ENCODE results near the gene BTRC. TPM values are rescaled to one million over a fixed set of nuclear protein-coding genes. Genes with fewer than 3 reads are reported as not detected.

Gene BTRC
- total RNA-seq, 1 experiment from 2014 or later = 29.1 TPM

DNA sequence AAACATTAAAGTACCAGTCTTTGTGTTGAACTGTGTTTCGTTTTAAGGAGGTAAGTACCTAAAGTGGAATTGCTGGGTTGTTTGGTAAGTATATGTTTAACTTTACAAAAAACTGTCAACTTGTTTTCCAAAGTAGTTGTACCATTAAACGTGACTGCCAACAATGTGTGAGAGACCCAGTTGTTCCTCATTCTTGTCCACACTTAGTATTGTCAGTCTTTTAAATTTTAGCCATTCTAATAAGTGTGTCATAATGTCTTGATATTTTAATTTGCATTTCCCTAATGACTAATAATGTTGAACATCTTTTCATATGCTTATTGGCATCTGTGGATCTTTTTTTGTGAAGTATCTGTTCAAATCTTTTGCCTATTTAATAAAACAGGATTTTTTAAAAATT, 159.8 kb downstream of the BTRC start:
- RAD21 ChIA-PET (ENCODE audit: low non-redundant PET in 1 of 2, low total read pairs in 2 of 2, uncharacterized antibody in 2 of 2, unreplicated experiment in 2 of 2) = no interaction called here
- intact Hi-C loops (cut with micrococcal nuclease) = no loop called here
- H3K27ac ChIP-seq (ENCODE audit: low read depth, low read length) = no peak overlapping the region
- H3K4me3 ChIP-seq (replicated peaks in 1 of 2; ENCODE audit: low read depth in 1 of 2, low read length in 2 of 2) = no peak overlapping the region
- no peak overlapping the region for H3K4me2 ChIP-seq (ENCODE audit: low read length)
- H2AFZ ChIP-seq (ENCODE audit: low read depth, low read length, poor library complexity, severe bottlenecking) = no peak overlapping the region
- H3K27me3 ChIP-seq (ENCODE audit: insufficient read depth, low read length) = no peaks in the 10 kb centered on the region
- no peak overlapping the region for H3K9ac ChIP-seq (ENCODE audit: low read length)
- no peaks in the 10 kb centered on the region for H4K20me1 ChIP-seq (ENCODE audit: insufficient read depth)
- peaks cover 0 to 7% of the 10 kb centered on the region in 2 experiments; a peak in 1 of 4 replicates for H3K9me3 ChIP-seq (ENCODE audit: control insufficient read depth in 1 of 2, insufficient read depth in 1 of 2, low read depth in 1 of 2, low read length in 2 of 2)
- no peaks in the 10 kb centered on the region for H3K36me3 ChIP-seq (ENCODE audit: control insufficient read depth in 1 of 2, insufficient read depth in 2 of 2, low read length in 2 of 2)
- no peaks in the 10 kb centered on the region for H3K4me1 ChIP-seq (ENCODE audit: control insufficient read depth in 1 of 2, insufficient read depth in 2 of 2, low read length in 2 of 2)
- POLR2A ChIA-PET = no interaction called here
- H3K79me2 ChIP-seq (ENCODE audit: insufficient read depth, low read length) = no peaks in the 10 kb centered on the region
- no TSS peak for BruUV-seq (replicated peaks)
- TF ChIP-seq TCF7L2 (IDR thresholded peaks at IDR 0.05; ENCODE audit: borderline replicate concordance, extremely low read depth, insufficient read depth, insufficient read length) (no peak), RAD21 (IDR thresholded peaks at IDR 0.05; ENCODE audit: low read depth) (no peak), SP1 (IDR thresholded peaks at IDR 0.05; ENCODE audit: low read depth) (no peak), EZH2phosphoT487 (IDR thresholded peaks at IDR 0.05; ENCODE audit: borderline replicate concordance) (no peak), YY1 (IDR thresholded peaks at IDR 0.05; ENCODE audit: extremely low read depth, insufficient replicate concordance, low read depth, low read length) (no peak), POLR2A (IDR thresholded peaks at IDR 0.05; ENCODE audit: borderline replicate concordance, extremely low read depth, insufficient read depth, insufficient read length) (no peak), ZNF274 (IDR thresholded peaks at IDR 0.05; ENCODE audit: low read depth, low read length) (no peak), POLR2AphosphoS5 (IDR thresholded peaks at IDR 0.05; ENCODE audit: low read depth, low read length) (no peak), SRF (IDR thresholded peaks at IDR 0.05; ENCODE audit: low read depth) (no peak), CEBPB (IDR thresholded peaks at IDR 0.05; ENCODE audit: low read depth) (no peak), ELF1 (IDR thresholded peaks at IDR 0.05; ENCODE audit: borderline replicate concordance, low read depth) (no peak), SIN3A (IDR thresholded peaks at IDR 0.05; ENCODE audit: low read depth) (no peak)
- TF ChIP-seq, protein P1, sequence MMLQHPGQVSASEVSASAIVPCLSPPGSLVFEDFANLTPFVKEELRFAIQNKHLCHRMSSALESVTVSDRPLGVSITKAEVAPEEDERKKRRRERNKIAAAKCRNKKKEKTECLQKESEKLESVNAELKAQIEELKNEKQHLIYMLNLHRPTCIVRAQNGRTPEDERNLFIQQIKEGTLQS (IDR thresholded peaks at IDR 0.05) = no peak
- TF ChIP-seq, protein P2, sequence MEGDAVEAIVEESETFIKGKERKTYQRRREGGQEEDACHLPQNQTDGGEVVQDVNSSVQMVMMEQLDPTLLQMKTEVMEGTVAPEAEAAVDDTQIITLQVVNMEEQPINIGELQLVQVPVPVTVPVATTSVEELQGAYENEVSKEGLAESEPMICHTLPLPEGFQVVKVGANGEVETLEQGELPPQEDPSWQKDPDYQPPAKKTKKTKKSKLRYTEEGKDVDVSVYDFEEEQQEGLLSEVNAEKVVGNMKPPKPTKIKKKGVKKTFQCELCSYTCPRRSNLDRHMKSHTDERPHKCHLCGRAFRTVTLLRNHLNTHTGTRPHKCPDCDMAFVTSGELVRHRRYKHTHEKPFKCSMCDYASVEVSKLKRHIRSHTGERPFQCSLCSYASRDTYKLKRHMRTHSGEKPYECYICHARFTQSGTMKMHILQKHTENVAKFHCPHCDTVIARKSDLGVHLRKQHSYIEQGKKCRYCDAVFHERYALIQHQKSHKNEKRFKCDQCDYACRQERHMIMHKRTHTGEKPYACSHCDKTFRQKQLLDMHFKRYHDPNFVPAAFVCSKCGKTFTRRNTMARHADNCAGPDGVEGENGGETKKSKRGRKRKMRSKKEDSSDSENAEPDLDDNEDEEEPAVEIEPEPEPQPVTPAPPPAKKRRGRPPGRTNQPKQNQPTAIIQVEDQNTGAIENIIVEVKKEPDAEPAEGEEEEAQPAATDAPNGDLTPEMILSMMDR (IDR thresholded peaks at IDR 0.05 in 2 of 3, conservative IDR thresholded peaks at IDR 0.05 in 1 of 3; ENCODE audit: borderline replicate concordance in 1 of 3, insufficient read depth in 1 of 3, low read depth in 2 of 3, low read length in 2 of 3) = no peak
- H3K9me2 ChIP-seq (ENCODE audit: insufficient read depth) = no peaks in the 10 kb centered on the region
- CTCF ChIA-PET = no interaction called here
- no peak for ATAC-seq
- DNase-seq (ENCODE audit: low read depth, low spot score) = no peak

Measured in HCT116 (cell line).